GM21447 (cell line): ENCODE measurements around the gene CCDC12.

Source experiments
- ATAC-seq: cut with Tn5 transposase; IDR thresholded peaks from one replicate; pipeline ENCODE4 v1.9.1; 2021; ENCODE audit not compliant: unreplicated experiment

CCDC12 gene

DNA sequence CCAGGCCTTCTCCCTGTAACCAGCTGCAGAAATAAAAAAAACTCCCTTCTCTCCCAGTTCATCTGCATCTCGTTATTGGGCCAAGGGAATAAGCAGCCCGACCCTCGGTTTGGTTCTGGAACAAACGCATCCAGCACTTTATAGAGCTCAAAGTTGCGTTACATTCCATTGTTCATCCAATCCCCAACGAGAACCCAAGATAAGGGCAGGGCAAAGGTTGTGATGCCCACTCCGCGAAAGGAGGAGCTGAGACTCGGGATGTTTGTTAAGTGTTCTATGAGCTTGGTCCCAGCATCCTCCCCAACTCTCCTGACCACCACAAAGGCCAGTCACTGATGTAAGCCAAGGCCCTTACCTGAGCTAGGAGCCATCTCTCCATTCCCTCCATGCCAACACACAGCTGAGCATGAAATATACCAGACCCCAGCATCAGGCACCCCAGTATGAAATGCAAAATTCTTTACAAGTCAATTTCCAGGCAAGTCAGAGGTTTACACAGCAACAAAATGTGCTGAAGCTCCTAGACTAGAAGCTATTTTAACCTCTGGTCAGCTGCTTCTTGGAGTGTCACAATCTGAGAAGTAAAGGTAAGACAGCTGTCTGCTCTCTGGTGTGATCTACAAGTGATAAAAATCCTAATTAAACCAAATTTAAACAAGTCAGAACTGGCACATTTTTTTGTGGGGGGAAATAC lies 17.9 kb downstream of the CCDC12 start:
- ATAC-seq, result no peak

DNA sequence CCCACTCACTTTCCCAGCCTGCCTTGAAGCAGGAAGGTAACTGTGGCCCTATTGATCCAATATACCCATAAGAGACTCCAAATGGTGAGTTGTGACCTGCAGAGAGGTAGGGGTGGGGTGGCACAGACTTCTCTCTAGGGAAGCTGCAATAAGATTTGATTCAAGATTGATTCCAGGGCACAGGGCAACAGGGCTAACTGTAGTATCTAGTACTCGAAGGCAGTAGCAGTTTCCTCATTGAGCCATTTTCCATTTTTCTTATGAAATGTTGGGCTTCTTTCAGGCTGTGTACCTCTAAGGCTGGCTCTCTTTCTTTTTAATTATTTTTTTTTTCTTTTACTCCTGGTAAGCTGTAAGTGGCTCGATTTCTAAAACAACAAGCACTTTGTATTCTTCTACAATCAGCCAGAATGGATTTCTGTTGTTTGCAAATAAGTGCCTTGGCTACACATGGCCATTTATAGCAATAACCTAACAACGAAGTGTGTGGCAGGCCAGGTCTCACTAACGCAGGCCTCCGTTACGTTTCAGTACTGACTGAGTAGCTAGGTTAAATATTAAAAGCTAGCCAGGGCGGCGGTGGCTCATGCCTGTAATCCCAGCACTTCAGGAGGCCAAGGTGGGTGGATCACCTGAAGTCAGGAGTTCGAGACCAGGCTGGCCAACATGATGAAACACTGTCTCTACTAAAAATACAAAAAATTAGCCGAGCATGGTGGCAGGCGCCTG lies 19.3 kb downstream of the CCDC12 start:
- no peak for ATAC-seq

- ATAC-seq, result no peak
Observed at GRCh38 chr3:46955801-46956259, 20.7 kb downstream of the CCDC12 start.

DNA sequence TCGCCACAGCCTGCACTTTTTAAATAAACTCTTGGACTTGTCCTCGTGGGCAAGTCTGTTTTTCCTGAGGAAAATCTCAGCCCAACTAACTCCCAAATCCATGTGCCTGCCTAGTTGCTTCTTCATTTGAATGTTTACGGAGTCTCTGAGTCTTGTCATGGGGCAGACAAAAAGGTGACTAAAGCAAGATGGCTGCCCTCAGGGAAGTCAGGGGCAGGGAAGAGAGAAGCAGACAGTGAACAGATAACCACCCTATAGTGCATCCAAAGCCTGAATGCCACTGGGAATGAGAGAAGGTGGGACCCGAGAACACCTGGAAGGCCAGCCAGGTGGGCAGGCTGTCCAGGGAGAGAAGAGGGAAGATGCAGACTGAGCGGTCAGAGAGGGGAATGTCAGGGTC lies 21.4 kb downstream of the CCDC12 start:
- ATAC-seq, result no peak

- no peak for ATAC-seq
Observed at GRCh38 chr3:46954178-46954577, 22.4 kb downstream of the CCDC12 start.

DNA sequence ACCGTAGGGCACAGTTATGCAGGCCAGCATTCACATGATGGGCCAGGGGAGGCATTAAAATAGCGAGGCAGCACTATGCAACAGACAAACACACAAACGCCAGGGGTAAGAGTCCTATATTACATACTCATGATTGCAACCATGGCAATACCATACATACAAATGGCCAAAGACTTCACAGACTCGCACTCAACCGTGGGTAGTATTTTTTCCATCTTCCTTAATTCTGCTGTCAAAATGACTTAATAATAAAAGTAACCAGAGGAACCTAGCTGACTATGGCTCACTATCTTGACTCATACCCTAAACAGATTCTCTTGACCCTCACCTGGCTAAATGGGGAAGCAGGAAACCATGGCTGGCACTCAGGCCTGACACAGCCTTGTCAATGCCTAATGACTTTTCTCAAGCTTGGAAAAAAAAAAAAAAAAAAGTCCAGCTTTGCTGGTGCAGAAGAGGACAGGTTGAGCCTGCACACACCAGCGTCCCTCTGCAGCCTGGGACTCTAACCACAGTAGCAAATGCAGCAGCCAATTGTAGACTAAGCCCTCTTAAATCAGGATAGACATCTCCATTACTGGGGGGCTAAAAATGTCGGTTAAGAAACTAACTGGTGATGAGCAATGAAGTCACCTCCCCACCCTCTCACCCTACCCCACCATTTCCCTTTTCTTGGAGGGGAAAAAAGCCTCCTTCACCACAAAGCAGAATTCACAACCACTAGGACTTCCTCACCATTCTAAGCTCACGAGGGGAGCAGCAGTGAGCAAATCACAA lies 23.1 kb downstream of the CCDC12 start:
- ATAC-seq, result peak; percentile 36

GRCh38 chr3:46952813-46953212 lies 23.7 kb downstream of the CCDC12 start:
- no peak for ATAC-seq

GRCh38 chr3:46950650-46951241 lies 25.8 kb downstream of the CCDC12 start:
- ATAC-seq, result no peak

- no peak for ATAC-seq
Observed at GRCh38 chr3:46950177-46950576, 26.4 kb downstream of the CCDC12 start.

GRCh38 chr3:46948830-46949671 lies 27.5 kb downstream of the CCDC12 start:
- ATAC-seq, result peak; percentile 53

- no peak for ATAC-seq
Observed at GRCh38 chr3:46947981-46948791, 28.4 kb downstream of the CCDC12 start.

GRCh38 chr3:46947546-46947901 lies 29.0 kb downstream of the CCDC12 start:
- ATAC-seq, result no peak

DNA sequence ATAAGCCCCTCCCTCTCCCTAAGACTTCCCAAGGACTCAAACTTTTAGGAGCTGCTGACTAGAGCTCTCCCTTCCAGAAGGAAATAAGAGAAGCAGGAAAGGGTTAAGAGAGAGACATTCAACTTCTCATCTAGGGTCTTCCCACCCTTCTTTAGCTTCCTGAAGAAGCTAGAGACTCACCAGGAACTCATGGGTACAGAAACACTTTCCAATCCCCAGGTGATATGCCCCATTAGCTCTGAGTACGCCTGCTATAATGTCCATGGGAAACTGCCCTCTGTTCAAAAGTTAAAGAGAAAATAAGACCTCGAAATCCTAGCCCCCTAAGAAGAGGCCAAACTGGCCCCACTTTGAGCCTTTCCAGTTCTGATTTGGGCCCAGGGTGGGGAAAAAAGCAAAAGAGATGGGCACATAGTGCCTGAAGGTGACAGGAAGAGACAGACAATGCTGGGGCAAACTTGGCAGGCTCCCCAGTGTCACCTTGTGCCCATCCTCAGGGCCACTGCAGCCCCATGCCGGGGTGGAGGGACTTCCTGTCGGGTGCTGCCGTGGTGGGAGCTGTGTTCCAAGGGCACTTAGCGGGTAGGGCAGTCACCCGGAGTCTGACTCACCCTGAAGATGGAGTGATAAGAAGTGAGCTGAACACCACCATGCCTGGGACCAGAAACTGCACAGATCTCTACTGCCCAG lies 29.5 kb downstream of the CCDC12 start:
- ATAC-seq, result no peak

DNA sequence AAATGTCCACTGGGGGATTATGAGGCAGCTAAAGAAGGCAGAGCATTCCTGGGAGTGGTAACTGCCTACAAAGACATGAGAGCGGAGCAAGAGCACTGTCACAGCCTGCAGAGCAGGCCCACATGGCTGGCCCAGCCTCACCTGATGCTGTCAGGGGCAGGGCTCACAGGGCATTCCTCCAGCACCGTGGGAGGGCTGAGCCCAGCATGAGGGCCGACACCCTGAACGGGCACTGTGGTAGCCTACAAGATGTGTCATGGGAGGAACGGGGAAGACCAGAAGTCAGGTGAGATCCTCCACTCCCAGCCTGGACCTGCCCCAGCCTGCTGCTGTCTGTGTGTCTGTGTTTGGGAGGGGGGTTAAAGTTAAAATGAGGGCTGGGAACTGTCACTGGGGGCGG lies 30.1 kb downstream of the CCDC12 start:
- ATAC-seq, result no peak

GRCh38 chr3:46944191-46944590 lies 32.4 kb downstream of the CCDC12 start:
- no peak for ATAC-seq

DNA sequence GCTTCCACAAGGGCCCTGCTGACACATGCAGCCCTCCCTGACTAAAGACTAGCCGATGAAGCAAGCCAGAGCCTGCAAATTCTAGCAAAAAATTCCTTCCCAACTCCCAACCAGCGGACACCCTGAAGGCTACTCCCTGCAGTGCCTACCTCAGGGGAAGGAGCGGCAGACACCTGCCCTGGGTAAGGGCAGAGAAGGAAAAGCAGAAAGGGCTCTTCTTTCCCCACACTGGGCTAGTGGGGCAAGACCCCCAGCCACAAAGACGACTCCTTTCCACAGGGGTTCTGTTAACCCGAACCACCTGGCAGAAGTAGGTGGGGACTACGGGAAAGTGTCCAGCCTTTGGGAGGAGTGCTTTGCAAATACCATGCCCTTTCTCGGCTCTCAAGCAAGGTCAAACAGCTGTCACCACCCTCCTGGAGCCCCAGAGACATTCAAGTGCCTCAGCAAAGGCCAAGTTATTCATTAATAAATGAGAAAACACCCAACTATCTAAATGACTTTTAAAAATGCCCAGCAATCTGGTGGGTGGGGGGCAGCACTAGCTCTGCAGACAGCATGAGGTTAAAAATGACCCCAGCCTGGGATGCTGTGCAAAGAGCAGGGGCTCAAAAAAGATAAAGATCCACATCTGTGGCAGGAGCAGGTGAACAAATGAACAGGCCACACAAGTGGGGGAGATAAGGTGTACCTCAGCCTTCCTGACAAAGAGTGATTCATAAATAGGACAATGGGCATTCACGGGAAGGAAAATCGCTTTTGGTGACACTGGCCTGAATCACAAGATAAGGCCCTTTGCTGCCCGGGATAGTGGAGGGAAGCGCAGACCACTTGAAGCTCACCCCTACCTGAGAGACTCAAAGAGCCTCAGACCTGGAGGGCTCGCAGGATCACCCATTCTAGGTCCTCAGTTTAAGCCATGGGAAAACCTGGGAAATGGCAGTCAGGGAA lies 33.0 kb downstream of the CCDC12 start:
- ATAC-seq, result peak; percentile 54

DNA sequence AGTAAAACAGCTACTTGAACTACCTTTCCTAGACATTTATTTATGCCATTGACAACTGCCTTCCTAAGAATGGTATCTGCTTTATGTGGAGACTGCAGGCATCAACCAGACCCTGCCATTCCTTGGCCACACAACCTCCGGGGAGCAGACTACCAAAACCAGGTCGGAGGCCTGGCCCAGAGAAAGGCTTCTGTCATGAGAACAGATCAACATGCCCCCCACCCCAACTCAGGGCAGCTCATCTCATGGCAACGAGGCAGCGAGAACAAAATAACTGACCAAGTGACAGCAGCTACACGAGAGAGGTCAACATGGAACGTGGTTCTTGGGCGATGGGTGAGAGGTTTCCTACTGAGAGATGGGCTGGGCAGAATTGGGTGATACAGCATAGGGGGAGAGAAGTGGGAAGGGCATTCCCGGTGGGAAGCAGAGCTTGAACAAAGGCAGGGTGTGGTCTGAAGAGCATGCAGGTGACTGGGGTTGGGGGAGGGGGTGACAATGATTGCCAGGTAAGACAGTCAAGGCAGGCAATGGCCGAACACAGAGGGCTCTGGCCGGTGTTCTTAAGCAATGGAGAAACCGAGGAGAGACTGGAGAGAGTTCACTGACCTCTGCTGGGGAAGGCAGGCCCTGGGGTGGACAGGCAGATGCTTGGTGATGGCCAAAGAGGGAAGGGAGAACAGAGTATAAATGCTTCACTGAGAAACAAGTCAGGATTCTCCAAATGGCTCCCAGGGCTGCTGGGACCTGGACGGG lies 33.9 kb downstream of the CCDC12 start:
- no peak for ATAC-seq
